ENCODE measurements around the gene ZBED1. TPM values are rescaled to one million over a fixed set of nuclear protein-coding genes. Genes with fewer than 3 reads are reported as not detected.

The ZBED1 gene
- total and polyA plus RNA-seq, 5 donors, result 25.6 to 61.6 (median 33.1) TPM

DNA sequence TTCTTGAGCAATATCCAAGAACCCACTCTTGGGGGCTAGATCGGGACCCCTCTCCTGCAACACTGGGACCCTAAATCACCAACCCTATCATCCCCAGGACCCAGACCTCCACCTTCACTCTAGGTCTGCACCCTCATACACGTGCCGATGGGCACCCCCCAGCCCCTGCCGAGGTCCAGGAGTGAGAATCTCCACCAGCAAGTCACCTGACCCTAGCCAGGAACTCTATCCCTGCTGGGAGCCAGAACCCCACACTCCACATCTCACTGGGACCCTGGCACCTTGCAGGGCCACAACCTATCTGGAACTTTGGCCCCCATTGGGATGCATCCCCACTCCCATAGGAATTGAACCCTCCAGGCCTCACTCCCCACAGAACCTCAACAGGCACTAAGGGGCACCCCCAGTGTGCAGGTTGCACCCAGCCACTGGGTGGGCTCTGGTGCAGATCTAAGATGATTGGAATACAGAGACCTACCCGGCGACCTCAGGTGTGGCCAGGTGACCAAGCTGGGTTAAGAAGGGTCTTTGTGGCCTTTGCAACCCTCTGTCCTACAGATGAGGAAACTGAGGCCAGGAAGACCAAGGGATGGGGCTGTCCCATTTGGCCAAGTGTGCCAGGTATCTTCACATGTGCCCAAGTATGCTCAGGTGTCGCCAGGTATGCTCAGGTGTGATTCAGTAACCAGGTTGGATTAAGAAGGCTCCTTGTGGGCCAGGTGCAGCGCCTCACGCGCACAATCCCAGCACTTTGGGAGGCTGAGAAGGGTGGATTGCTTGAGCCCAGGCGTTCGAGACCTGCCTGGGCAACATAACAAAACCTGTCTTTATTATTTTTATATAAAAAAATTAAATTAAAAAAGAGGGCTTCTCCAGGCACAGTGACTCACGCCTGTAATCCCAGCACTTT, 3.1 kb upstream of the ZBED1 start:
- no peaks in the 10 kb centered on the region for H3K9me3 ChIP-seq (ENCODE audit: control insufficient read depth, low read length)

DNA sequence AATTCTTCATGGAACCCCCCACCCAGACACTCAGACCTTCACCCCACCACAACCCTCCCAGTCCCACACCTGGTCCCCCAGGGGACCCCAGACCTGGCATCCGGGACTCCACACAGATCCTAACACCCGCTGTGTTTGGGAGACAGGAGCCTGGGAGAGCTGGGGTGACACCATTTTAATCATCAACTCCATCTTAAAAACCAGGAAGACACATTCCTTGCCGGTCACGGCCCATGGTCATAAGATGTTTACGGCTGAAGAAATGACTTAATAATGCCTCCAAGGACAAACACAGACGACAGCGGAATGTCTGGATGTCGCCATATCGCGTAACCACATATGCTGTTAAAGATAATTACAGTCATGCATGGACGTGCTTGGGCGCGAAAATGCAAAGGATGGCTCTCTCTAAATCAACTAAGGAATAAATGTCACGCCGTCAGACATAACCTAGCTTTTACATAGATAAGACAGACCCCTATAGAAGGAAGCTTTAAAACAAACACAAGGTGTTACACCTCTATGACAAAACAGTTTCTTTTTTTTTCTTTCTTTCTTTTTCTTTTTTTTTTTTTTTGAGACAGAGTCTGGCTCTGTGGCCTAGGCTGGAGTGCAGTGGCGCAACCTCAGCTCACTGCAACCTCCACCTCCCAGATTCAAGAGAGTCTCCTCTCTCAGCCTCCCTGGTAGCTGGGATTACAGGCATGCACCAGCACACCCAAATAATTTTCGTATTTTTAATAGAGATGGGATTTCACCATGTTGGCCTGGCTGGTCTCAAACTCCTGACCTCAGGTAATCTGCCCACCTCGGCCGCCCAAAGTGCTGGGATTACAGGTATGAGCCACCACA, 2.1 kb upstream of the ZBED1 start:
- Histone ChIP-seq H3K4me1 (ENCODE audit: control insufficient read depth, insufficient read depth, low read length) (peaks cover 2% of the 10 kb centered on the region), H3K4me3 (ENCODE audit: low read length) (no peak overlapping the region), H3K27me3 (ENCODE audit: control insufficient read depth, insufficient read depth) (no peaks in the 10 kb centered on the region), H3K27ac (ENCODE audit: low read length) (no peak overlapping the region), H3K9me3 (ENCODE audit: control insufficient read depth, low read length) (no peaks in the 10 kb centered on the region)
- WGBS, result 56% methylated on average over 19 of the region's 19 CpGs
- ATAC-seq, result no peak
- intact Hi-C loops (cut with DNase I), result no loop called here
- DNase-seq, result peak in 1 of 3 donors; percentile 43

More for the DNA sequence above, 3.1 kb upstream of the ZBED1 start:
- DNase-seq (peak in 1 of 3 donors; percentile 42), ATAC-seq (no peak)
- Histone ChIP-seq H3K27me3 (ENCODE audit: control insufficient read depth, insufficient read depth) (no peaks in the 10 kb centered on the region), H3K4me3 (ENCODE audit: low read length) (no peak overlapping the region), H3K27ac (ENCODE audit: low read length) (no peak overlapping the region), H3K4me1 (ENCODE audit: control insufficient read depth, insufficient read depth, low read length) (peaks cover 2% of the 10 kb centered on the region)
- intact Hi-C loops (cut with DNase I), result no loop called here
- WGBS, result 90% methylated on average over 13 of the region's 13 CpGs

- H3K4me3 ChIP-seq (ENCODE audit: low read length), result no peak overlapping the region
- no peaks in the 10 kb centered on the region for H3K27me3 ChIP-seq (ENCODE audit: control insufficient read depth, insufficient read depth)
- WGBS, result 93% methylated on average over 5 of the region's 5 CpGs
- DNase-seq, result peak in 1 of 3 donors; percentile 30
- peaks cover 2% of the 10 kb centered on the region for H3K4me1 ChIP-seq (ENCODE audit: control insufficient read depth, insufficient read depth, low read length)
- ATAC-seq, result no peak
- no peak overlapping the region for H3K27ac ChIP-seq (ENCODE audit: low read length)
- intact Hi-C loops (cut with DNase I), result no loop called here
- H3K9me3 ChIP-seq (ENCODE audit: control insufficient read depth, low read length), result no peaks in the 10 kb centered on the region
Measured at GRCh38 chrX:2502120-2502667, 1.4 kb upstream of the ZBED1 start.

GRCh38 chrX:2501559-2502102, 855 bp upstream of the ZBED1 start:
- no peak overlapping the region for H3K27ac ChIP-seq (ENCODE audit: low read length)
- H3K27me3 ChIP-seq (ENCODE audit: control insufficient read depth, insufficient read depth), result no peaks in the 10 kb centered on the region
- no peaks in the 10 kb centered on the region for H3K9me3 ChIP-seq (ENCODE audit: control insufficient read depth, low read length)
- ATAC-seq (peak in 1 of 2 donors; percentile 5), DNase-seq (peak in 1 of 3 donors; percentile 50)
- H3K4me1 ChIP-seq (ENCODE audit: control insufficient read depth, insufficient read depth, low read length), result peaks cover 2% of the 10 kb centered on the region
- intact Hi-C loops (cut with DNase I), result no loop called here
- 92% methylated on average over 5 of the region's 5 CpGs for WGBS
- H3K4me3 ChIP-seq (ENCODE audit: low read length), result no peak overlapping the region

DNA sequence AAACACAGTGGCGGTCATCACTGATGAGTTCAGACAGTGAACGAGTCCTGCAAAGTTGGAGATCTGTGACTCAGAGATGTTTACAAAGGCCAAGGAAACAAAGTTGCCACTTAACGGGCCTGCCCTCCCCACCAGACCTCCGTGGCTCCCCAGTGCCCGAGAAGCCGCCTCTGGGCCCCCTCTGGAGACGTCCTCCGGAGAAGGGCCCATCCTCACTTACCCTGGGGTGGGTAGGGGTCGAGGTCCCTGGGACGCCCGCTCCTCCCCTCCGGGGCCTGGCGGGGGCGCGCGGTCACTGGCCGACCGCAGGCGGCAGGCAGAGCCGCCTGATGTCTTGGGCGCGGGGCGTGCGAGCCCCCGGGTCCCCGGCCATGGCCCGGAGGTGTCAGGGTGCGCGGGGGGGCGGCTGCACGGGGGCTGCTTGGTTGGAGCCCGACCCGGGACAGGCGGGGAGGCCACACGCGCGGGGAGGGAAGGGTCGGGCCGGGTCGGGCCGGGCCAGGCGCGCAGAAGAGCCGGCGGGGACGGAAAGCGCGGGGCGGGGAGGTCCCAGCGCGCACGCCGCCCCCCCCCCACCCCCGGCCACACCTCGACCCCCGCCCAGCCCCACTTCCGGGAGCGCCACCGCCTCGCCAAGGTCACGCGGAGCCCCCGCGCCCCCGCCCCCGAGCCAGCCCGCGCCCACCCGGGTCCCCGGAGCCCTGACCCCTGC, 529 bp downstream of the ZBED1 start:
- Histone ChIP-seq H3K4me1 (ENCODE audit: control insufficient read depth, insufficient read depth, low read length) (peaks cover 2% of the 10 kb centered on the region), H3K4me3 (ENCODE audit: low read length) (peak overlapping the region; percentile 100), H3K9me3 (ENCODE audit: control insufficient read depth, low read length) (no peaks in the 10 kb centered on the region), H3K27me3 (ENCODE audit: control insufficient read depth, insufficient read depth) (no peaks in the 10 kb centered on the region), H3K27ac (ENCODE audit: low read length) (peak overlapping the region; percentile 88)
- WGBS, result under 1% methylated on average over 61 of the region's 70 CpGs
- DNase-seq (peak; percentile 45 to 80 (median 79)), ATAC-seq (peak; percentile 38 to 58)
- intact Hi-C loops (cut with DNase I), result no loop called here

- Histone ChIP-seq H3K27ac (ENCODE audit: low read length) (peak overlapping the region; percentile 89), H3K4me3 (ENCODE audit: low read length) (peak overlapping the region; percentile 100), H3K9me3 (ENCODE audit: control insufficient read depth, low read length) (no peaks in the 10 kb centered on the region), H3K27me3 (ENCODE audit: control insufficient read depth, insufficient read depth) (no peaks in the 10 kb centered on the region), H3K4me1 (ENCODE audit: control insufficient read depth, insufficient read depth, low read length) (peaks cover 2% of the 10 kb centered on the region)
- ATAC-seq (no peak), DNase-seq (no peak)
- WGBS, result 86% methylated on average over 8 of the region's 8 CpGs
- intact Hi-C loops (cut with DNase I), result loop anchor here in 1 of 4 donors (10.0 kb wide), 1 partner anchor 145 kb away; no protein-coding TSS in a partner anchor
Measured at GRCh38 chrX:2499507-2499906, 1.3 kb downstream of the ZBED1 start.

DNA sequence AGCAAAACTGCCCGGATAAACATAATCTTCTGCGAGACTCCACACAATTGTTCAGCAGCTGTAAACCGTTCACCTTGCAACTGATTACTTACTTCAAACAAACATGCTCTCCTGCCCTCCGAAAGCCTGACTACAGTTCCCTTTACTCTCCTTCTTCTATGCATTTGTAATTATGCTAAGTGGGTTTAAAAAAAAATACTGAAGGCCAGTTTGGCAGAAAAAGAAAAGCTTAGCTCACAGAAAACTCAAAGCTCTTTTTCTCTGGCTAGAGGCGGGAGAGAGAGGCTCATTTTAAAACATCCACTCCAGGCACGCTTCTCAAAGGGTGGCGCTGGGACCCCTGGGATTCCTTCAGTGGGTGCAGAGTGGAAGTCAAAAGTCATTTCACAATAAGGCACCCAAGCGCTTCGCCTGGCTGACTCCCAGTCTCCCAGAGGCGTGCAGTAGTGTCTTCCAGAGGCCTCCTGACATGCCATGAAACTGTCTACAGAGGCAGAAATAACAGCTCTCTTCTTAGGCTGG, 1.9 kb downstream of the ZBED1 start:
- H3K9me3 ChIP-seq (ENCODE audit: control insufficient read depth, low read length), result no peaks in the 10 kb centered on the region
- intact Hi-C loops (cut with DNase I), result loop anchor here in 1 of 4 donors (10.0 kb wide), 1 partner anchor 144 kb away; no protein-coding TSS in a partner anchor
- peak overlapping the region; percentile 89 for H3K27ac ChIP-seq (ENCODE audit: low read length)
- DNase-seq (peak in 1 of 3 donors; percentile 71), ATAC-seq (peak; percentile 23 to 61)
- H3K4me1 ChIP-seq (ENCODE audit: control insufficient read depth, insufficient read depth, low read length), result peaks cover 2% of the 10 kb centered on the region
- H3K27me3 ChIP-seq (ENCODE audit: control insufficient read depth, insufficient read depth), result no peaks in the 10 kb centered on the region
- WGBS, result 13% methylated on average over 10 of the region's 10 CpGs
- peak overlapping the region; percentile 100 for H3K4me3 ChIP-seq (ENCODE audit: low read length)

GRCh38 chrX:2497961-2498780, 2.6 kb downstream of the ZBED1 start:
- DNase-seq (peak in 1 of 3 donors; percentile 32), ATAC-seq (peak; percentile 21 to 45)
- H3K4me3 ChIP-seq (ENCODE audit: low read length), result peak overlapping the region; percentile 100
- H3K27ac ChIP-seq (ENCODE audit: low read length), result peak overlapping the region; percentile 89
- intact Hi-C loops (cut with DNase I), result loop anchor here in 1 of 4 donors (10.0 kb wide), 1 partner anchor 143 kb away; no protein-coding TSS in a partner anchor
- peaks cover 2% of the 10 kb centered on the region for H3K4me1 ChIP-seq (ENCODE audit: control insufficient read depth, insufficient read depth, low read length)
- no peaks in the 10 kb centered on the region for H3K9me3 ChIP-seq (ENCODE audit: control insufficient read depth, low read length)
- 27% methylated on average over 11 of the region's 11 CpGs for WGBS
- no peaks in the 10 kb centered on the region for H3K27me3 ChIP-seq (ENCODE audit: control insufficient read depth, insufficient read depth)

GRCh38 chrX:2495595-2495994, 5.2 kb downstream of the ZBED1 start:
- Histone ChIP-seq H3K4me1 (ENCODE audit: control insufficient read depth, insufficient read depth, low read length) (peaks cover 2% of the 10 kb centered on the region), H3K9me3 (ENCODE audit: control insufficient read depth, low read length) (no peaks in the 10 kb centered on the region), H3K4me3 (ENCODE audit: low read length) (no peak overlapping the region), H3K27me3 (ENCODE audit: control insufficient read depth, insufficient read depth) (no peaks in the 10 kb centered on the region), H3K27ac (ENCODE audit: low read length) (no peak overlapping the region)
- DNase-seq (peak in 1 of 3 donors; percentile 28), ATAC-seq (no peak)
- WGBS, result 84% methylated on average over 14 of the region's 14 CpGs
- intact Hi-C loops (cut with DNase I), result loop anchor here in 1 of 4 donors (10.0 kb wide), 1 partner anchor 141 kb away; no protein-coding TSS in a partner anchor
